Smooth muscle cell of the pulmonary artery (primary cell): ENCODE measurements around the gene DHRS7B. TPM values are rescaled to one million over a fixed set of nuclear protein-coding genes. Genes with fewer than 3 reads are reported as not detected.

Experiments
- total RNA-seq: library from RNA; depleted of rRNA; stranded (reverse); fragments of >200 nt; gene quantifications from 2 replicates; pipeline ENCODE4 v1.2.3, GENCODE V29; 2014

Gene DHRS7B, protein sequence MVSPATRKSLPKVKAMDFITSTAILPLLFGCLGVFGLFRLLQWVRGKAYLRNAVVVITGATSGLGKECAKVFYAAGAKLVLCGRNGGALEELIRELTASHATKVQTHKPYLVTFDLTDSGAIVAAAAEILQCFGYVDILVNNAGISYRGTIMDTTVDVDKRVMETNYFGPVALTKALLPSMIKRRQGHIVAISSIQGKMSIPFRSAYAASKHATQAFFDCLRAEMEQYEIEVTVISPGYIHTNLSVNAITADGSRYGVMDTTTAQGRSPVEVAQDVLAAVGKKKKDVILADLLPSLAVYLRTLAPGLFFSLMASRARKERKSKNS
- 12.6 and 18.3 TPM in 2 replicates for total RNA-seq

DNA sequence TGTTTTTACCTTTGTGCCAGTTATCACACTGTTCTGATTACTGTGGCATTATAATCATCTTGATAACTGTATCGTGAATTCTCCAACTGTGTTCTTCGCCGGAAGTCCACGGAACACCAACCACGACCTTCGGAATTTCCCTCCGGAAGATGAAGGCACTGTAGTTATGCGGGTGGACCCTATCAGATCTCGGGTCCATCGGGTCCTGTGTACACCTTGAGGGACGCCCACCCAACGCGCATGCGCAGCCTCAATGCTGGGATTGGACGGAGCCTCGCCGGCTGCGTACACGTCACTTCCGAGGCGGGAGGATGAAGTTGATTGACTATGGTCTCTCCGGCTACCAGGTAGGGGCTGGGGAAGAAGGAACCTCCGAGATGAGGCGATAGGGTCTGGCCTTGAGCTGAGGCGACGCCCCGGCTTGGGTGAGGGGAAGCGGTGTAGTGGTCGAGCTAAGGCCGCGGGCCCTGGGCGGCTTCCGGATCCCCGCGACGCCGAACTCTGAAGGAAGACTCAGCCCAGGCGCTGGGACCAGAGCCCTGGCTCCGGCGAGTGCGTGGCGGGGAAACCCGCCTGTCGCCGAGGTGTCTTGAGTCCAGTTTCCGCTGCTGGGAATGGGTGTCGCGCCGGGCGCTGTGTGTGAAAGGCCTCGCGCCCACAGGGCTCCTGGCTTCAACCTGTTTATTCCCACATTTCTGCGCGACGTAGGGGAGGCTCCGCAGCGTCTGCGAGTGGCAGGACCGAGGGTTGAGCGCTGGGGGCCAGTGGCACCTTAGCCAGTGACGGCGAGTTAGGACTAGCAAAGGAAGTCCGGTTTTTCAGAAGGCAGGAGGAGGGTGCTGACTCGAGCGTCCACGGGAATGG is at the start of gene DHRS7B:
Gene DHRS7B, plus strand, starts transcription at position 320 of the 864 bp plus-strand sequence. Its CDS starts 8 bp downstream, at position 328.

DNA sequence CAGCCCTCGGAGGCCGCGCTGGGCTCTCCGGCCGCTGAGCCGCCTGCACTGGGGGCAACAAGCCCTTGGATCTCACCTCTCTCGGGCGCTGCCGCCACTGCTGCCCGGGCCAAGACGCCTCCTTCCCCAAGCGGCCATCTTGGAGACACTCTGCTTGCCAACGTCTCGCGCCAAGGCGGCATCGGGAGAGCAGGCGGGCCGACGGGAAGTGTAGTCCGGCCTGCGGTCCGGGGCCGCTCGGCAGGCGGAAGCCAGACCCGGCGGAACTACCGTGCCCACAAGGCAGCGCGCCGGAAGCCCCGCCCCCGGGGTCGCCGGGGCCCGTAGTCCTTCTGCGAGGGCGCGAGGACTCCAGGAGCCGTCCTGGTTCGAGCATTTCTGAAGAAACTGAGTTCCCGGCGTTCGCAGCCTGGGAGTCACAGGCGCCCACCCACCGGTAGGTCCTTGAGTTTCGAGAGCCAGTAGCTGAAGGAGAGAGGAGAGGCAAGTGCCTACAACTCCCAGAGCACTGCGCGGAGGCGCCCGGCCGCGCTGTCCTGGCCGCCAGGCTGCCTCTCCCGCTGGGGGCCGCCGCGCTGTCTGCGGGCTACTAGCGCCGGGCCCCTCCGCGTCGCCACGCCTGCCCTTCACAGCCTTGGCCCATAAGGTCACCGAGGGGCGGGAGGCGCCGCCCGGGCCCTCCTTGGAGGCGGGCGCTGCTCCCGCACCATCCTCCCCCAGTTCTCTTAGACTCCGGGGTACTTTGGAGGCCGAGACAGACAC is 87.4 kb downstream of the DHRS7B start, which contains the start of gene TMEM11:
Gene TMEM11, minus strand, starts transcription at position 147 of the 762 bp plus-strand sequence. Its CDS starts 9 bp downstream, at position 138.

Other genes starting within 250 kb of the DHRS7B start
- gene USP22, start 84.0 kb upstream of the DHRS7B start, total RNA-seq, result 244 and 274 TPM in 2 replicates
- 17.7 and 21.0 TPM in 2 replicates for gene TMEM11, start 87.2 kb downstream of the DHRS7B start, total RNA-seq
- 11.2 and 16.3 TPM in 2 replicates for gene NATD1, start 126.4 kb downstream of the DHRS7B start, total RNA-seq
- gene MAP2K3, start 157.7 kb downstream of the DHRS7B start, total RNA-seq, result 46.7 and 59.2 TPM in 2 replicates
- 2.3 and 4.5 TPM in 2 replicates for gene KCNJ12, start 249.4 kb downstream of the DHRS7B start, total RNA-seq